GOT3 (cell line): ENCODE results near the gene KCNIP4.

ENCODE experiments used
- DNase-seq: peaks from one replicate; lab custom pipeline; 2025; ENCODE audit warnings: mixed read lengths; lab: John Stamatoyannopoulos, UW

KCNIP4 gene

DNA sequence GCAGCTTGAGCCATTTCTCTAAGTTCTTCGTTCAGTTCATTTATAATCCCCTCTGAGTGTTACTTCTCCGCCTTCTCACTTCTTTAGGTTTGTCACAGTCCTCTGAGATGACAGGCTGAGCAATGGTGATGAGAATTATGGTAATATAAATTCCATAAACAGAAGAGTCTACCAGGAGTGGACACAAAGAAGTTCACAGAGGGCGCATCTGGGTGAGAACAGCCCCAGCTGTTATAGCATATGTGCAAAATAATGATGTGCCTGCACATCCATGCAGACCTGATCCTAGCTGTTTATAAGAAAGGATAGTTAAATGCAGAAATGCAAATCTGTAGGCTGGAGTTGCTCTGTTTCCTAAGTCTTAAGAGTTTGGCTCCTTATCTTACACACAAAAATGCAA, 377.5 kb downstream of the KCNIP4 start:
- DNase-seq, result no peak

GRCh38 chr4:21569638-21570037, 378.9 kb downstream of the KCNIP4 start:
- no peak for DNase-seq

- no peak for DNase-seq
Observed at GRCh38 chr4:21555083-21555482, 393.5 kb downstream of the KCNIP4 start.

DNA sequence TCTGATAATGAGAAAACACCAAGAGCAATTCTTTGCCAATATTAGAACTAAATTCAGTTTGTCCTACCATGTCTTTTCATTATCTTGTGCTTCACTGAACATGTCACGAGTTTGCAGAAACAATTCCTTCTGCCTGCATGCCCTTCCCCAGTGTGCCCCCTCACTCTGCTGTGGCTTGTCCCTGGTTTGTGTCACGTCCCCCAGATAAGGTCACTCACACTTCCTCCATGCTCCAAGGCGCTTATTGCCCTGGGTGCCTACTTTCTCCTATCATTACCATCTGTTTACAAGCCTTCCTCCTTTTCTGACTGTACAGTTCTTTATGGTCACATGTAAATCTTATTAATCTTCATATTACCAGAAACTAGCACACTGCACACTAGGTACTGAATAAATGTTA, 394.1 kb downstream of the KCNIP4 start:
- no peak for DNase-seq

DNA sequence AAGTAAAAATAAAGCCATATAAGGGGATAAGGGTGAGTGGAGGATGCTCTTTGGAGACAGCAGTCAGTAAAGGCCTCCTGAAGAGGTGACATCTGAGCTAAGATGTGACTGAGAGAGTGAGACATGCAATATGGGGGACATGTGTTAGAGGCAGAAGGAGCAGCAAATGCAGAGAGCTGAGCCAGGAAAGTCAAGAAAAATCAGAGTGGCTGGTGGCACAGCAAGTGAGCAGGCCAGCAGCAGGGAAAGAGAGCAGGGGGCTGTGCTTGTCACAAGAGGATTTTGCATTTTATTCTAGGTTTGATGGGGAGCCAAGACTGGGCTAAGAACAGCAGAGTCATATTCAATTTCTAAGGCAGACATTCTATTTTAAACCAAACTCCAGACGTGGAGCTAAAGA, 394.5 kb downstream of the KCNIP4 start:
- no peak for DNase-seq

DNA sequence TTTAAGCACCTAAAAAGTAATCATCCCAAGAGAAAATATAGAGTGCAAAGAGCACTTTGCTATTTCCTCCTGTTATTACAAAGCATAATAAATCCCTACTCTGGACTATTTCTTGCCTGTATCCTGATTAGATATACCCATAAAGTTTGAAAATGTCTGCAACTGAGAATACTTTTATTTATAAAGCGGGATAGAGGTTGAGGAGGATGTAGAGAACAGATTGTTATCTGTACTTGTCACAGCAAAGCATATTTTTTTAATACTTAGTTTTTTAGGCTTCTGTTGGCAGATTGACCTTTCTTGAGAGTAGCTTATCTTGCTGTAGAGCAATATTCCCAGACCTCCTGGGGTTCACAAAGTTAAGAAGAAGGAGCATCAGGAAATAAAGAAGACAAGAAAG, 396.1 kb downstream of the KCNIP4 start:
- DNase-seq, result no peak

- no peak for DNase-seq
Observed at GRCh38 chr4:21544955-21545354, 403.6 kb downstream of the KCNIP4 start.

DNA sequence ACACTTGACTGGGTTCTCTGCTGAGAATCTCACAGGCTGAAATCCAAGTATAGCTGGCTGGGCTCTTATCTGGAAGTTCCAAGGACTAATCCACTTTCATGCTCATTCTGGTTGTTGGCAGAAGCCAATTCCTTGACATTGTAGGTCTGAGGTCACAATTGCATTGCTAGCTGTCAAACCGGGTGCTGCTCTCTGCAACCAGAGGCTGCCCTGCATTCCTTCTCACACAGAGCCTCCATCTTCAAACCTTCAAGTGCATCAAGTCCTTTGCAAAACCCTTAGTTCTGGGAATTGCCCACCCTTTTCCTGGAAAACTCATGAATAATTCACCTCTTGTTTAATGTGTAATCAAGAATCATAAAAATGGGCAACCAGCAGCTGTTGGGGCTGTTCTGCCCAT, 404.2 kb downstream of the KCNIP4 start:
- DNase-seq, result no peak

DNA sequence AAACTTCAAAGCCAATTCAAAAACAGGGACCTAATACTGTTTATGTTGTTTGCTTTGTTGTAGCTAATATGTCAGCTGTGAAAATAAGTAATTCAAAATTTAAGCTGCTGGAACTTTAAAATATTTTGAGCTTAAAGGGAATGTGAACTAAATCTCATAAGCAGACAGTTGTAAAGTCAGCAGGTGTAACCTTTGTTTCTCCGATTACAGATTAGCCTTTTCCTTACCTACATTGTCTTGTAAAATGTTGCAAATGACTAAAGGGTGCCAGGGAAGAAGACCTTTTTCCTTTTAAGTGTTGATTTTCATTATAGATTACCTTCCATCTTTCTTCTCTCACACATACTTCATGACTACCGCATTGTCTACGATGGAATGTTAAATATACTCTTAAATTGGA, 405.1 kb downstream of the KCNIP4 start:
- no peak for DNase-seq

- no peak for DNase-seq
Observed at GRCh38 chr4:21535898-21536297, 412.7 kb downstream of the KCNIP4 start.

GRCh38 chr4:21531048-21531447, 417.5 kb downstream of the KCNIP4 start:
- no peak for DNase-seq

- no peak for DNase-seq
Observed at GRCh38 chr4:21529214-21529613, 419.4 kb downstream of the KCNIP4 start.

GRCh38 chr4:21522296-21522695, 426.3 kb downstream of the KCNIP4 start:
- no peak for DNase-seq

DNA sequence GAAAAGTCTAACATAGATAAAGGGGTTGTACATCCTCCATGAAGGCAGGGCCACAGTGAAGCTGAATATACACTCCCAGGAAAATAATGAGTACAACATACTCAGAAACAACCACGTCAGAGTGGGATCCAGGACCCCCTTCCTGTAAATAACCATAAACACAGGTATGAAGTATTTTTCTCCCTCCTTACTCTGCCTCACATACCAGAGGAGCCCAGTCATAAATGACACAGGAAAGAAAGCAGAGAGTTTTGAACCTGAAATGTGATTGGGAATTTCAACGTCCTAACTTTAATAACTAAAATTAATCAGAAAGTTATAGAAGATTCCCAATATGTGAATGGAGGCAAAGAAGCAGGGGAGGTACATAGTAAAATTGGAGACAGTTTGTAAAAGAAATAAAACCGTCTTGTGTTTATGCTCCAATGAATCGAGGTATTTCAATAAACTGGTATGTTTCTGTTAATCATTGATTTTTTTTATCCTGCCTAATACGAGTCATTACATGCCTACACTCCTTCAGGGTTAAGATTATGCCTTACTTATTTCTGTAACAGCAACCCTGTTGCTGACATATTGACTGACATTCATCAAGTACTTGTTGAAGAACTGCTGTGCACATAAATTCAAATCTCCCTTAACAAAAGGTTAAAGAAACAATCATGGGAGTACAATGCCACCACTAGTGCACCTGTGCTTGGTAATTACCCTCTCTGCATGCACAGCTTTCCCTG, 431.3 kb downstream of the KCNIP4 start:
- no peak for DNase-seq

- no peak for DNase-seq
Observed at GRCh38 chr4:21514022-21514694, 434.4 kb downstream of the KCNIP4 start.

DNA sequence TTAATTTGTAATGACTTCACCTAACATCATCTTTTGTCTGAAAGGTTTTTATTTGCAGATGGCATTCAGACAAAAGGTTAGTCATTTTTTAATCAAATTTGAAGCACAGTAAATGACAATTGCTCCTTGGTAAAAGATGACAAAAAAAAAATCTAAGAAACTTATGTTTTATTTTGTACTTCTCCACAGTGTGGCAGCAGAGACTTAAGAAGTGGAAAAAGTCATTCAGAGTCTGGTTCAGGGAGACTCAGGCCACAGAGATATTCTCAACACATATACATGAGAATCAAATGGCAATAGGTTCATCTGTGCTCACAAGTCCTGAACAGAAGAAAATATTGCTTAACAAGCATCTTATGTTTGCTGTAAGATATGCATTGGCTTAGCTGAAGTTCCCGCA, 436.2 kb downstream of the KCNIP4 start:
- DNase-seq, result no peak

DNA sequence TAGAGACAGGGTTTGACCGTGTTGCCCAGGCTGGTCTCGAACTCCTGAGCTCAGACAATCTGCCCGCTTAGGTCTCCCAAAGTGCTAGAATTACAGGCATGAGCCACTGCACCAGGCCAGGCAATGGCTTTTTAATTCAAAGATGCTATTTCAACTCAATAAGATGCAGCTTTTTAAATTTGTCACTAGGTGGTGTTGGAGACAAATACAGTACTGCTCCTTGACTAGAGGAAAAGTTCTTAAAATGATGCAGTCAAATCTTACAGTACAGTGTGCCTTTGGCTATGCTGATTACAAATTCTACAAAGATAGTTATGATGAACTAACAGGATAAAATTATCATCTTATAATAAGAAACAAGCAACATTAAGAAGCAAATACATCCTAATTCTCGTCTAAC, 441.1 kb downstream of the KCNIP4 start:
- no peak for DNase-seq

DNA sequence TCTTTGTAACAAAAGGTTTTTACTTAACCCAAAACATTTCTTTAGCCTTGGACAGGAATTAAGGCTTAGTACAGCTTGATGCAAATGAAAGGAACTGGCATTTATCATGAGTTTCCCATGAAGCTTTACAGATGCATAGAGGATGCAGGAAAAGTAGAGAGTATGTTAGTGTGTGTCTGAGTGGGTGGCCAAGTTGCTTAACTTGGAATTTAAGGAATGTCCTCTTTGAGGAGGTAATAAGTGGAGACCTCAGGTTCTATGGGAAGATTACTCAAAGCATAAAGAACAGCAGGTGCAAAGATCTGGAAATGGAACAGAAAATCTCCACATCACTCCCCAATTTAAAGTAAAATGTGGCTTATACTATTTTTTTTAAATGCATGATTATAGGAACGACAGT, 457.9 kb downstream of the KCNIP4 start:
- no peak for DNase-seq

DNA sequence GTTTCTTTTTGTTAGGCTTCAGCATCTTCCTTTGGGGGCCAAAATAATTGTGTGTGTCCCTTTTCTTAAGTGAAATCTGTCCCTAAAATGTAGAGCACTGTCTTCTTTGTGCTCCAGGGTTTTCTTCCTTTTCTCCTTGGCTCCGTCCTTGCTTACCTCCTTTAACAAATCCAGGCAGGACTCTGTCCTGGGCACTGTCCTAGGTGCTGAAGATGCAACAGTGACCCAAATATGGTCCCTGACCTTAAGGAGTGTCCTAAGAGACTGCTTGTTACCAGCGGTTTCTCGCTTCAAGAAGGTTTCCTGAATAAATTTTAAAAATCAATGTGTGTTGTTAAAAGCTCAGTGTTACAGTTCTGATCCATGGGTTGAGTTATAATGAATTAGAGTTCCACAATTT, 471.8 kb downstream of the KCNIP4 start:
- DNase-seq, result no peak

GRCh38 chr4:21474195-21474594, 474.4 kb downstream of the KCNIP4 start:
- DNase-seq, result no peak

DNA sequence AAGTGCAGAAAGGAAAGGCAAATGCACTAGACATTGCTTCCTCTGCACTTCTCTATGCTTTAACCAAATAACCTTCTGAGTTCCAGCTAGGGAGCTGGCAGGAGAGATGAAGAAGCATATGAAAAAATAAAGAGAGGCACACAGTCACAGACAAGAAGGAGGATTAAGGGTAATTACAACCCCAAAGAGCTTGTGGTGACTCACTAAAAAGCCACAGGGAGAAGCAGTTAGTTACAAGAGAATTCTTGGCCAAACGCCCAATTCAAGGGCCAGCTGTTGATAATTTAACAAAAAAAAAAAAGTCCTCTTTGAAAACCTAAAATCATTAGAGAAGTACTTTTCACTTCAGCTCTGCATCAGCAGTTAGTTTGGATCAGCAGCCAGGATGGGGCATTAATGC, 478.0 kb downstream of the KCNIP4 start:
- DNase-seq, result no peak

DNA sequence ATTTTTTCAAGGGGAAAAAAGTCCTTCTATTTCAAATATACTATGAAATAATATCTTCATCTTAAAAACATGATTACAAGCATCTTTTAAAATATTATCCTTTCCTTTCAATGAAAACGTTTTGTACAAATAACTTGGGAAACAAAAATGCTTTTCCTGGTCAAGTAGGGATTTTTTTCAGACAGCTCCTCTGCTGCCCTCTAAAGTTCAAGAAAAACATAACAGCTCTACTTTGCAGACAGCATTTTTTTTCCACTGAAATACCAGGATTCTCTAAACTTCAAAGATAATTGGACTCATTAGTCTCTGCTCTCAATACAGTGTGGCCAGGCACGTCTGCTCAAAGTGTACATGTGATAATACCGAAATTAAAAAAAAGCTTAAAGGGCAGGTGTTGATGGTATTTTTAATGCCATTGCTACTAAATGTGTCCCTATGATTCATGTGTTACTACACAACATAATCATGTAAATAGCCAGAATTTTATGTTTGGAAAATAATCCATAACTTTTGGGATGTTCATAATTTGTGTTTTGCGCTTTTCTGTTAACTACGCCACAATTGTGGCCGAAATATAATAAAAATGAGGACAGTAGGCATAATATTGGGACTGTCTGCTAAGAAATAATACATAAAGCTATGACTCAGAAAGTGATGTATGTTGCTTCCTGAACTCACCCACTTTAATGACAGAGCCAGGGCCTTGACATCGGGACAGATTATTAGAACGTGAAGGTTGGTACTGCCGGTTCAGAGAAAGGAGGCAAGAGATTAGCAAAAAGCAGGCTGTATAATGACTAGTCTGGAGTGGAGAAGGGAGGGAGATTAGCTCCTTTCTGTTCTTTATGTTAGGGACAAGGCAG, 478.9 kb downstream of the KCNIP4 start:
- DNase-seq, result no peak

GRCh38 chr4:21467551-21467950, 481.0 kb downstream of the KCNIP4 start:
- no peak for DNase-seq
